Measurements from ENCODE around the gene P2RY11.

- TF ChIP-seq CTCF (IDR thresholded peaks at IDR 0.05) (no peak), POLR2AphosphoS5 (IDR thresholded peaks at IDR 0.05) (no peak)
Observed at GRCh38 chr19:10136936-10137335, 25.4 kb downstream of the P2RY11 start.

All from suprapubic skin (tissue), 3 donors.